Heart right ventricle (tissue), 16 donors: ENCODE results near the gene C1orf35. TPM values are rescaled to one million over a fixed set of nuclear protein-coding genes. Genes with fewer than 3 reads are reported as not detected.

ENCODE experiments used
- ATAC-seq, 8 donors: fragments of 200-7000 bp; cut with Tn5 transposase; one replicate each; pipeline ENCODE4 v1.9.1; 2020; ENCODE audit warnings: mild to moderate bottlenecking in 8 of 8, moderate library complexity in 8 of 8, moderate number of reproducible peaks in 1 of 8
- DNase-seq, 2 donors: peaks; one replicate each; pipeline ENCODE4 v3.0.0-alpha.2; 2020
- H3K27ac ChIP-seq, 10 donors: fragments of 200-600 bp; sonication (generic) in 2 of 10; one replicate each; pipeline versions ENCODE4 v1.5.0 to v1.8.0; 2020 to 2022; ENCODE audit warnings: mild to moderate bottlenecking in 3 of 10
- H3K27me3 ChIP-seq, 7 donors: fragments of 200-600 bp; one replicate each; pipeline ENCODE4 v1.8.0; 2021 to 2022; ENCODE audit warnings: mild to moderate bottlenecking in 2 of 7
- H3K36me3 ChIP-seq, 9 donors: fragments of 200-600 bp; sonication (generic) in 1 of 9; one replicate each; pipeline versions ENCODE4 v1.5.0 to v1.8.0; 2020 to 2022; ENCODE audit warnings: mild to moderate bottlenecking in 2 of 9
- H3K4me1 ChIP-seq, 9 donors: fragments of 200-600 bp; sonication (generic) in 1 of 9; one replicate each; pipeline versions ENCODE4 v1.5.0 to v1.8.0; 2020 to 2022; ENCODE audit warnings: mild to moderate bottlenecking in 4 of 9
- H3K4me3 ChIP-seq, 10 donors: fragments of 200-600 bp; sonication (generic) in 2 of 10; one replicate each; pipeline versions ENCODE4 v1.5.0 to v1.8.0; 2020 to 2022; ENCODE audit warnings: mild to moderate bottlenecking in 7 of 10, moderate library complexity in 2 of 10
- H3K9me3 ChIP-seq, 11 donors: fragments of 200-600 bp in 10 of 11; sonication (generic) in 2 of 11; one replicate each; pipeline versions ENCODE4 v1.5.0 to v1.8.0; 2013 to 2022; ENCODE audit warnings: mild to moderate bottlenecking in 2 of 11, control low read depth in 1 of 11, moderate library complexity in 1 of 11
- CTCF ChIP-seq, 9 donors: fragments of 200-600 bp; sonication (generic) in 2 of 9; IDR thresholded peaks; one replicate each; pipeline versions ENCODE4 v1.5.0 to v1.8.0; 2021 to 2022; ENCODE audit warnings: antibody characterized with exemption in 9 of 9, mild to moderate bottlenecking in 5 of 9, moderate library complexity in 1 of 9
- WGBS, 2 donors: extraction: QIAGEN DNeasy Blood & Tissue Kit; methylation state at CpG; one replicate each; pipeline ENCODE4 v1.1.7; 2013; ENCODE audit warnings: inconsistent platforms in 1 of 2; 5-methylcytosine and 5-hydroxymethylcytosine counted together
- intact Hi-C, 10 donors: fragments of 100-400 bp; cut with DNase I; formaldehyde crosslinking; loops; one replicate each; pipeline versions ENCODE4 v1.11.1 to v1.14.2; 2022
- polyA plus RNA-seq, 2 donors: library from polyadenylated mRNA; stranded (reverse); fragments of 200-250 nt; gene quantifications; one replicate each; pipeline ENCODE4 v1.2.3, GENCODE V29; 2013
- total RNA-seq, 10 donors: library from RNA; stranded (reverse); fragmentation: NEBNext Ultra II Directional in 3 of 10; extraction: Animal tissue kit (Norgen Biotek cat#: 25700) in 3 of 10; gene quantifications; one replicate each; pipeline versions ENCODE4 v1.2.1 to v1.2.4, GENCODE V29; 2021 to 2023
- donor health status: Arrhythmogenic right ventricular cardiomyopathy.
- donor health status: ischemic (EF 13 %, LVEDD 7.1; RV severe dilation, severe dysfunction).
- donor health status: healthy with polysubstance abuse.
- donor health status: DM: no; HTN: yes; CAD: no.
- donor health status: DM: no; HTN: no; CAD: no.
- donor health status: ischemic (EF 25% LVEDD 6.9; RV normal size, moderate dysfunction).
- donor health status: ischemic (EF 25% LVEDD 5.7; RV mildly dilated, moderate dysfunction).
- donor health status: healthy.
- donor health status: DM: yes; HTN: yes; CAD: no.
- donor health status: Ischemic cardiomyopathy.
- donor health status: ischemic (EF 35%, LVEDD 5.7; RV mildly dilated, moderate dysfunction).
- donor health status: nonischemic (EF 11% LVEDD 7.7; RV severe dilation, severe dysfunction).
- donor health status: DM: yes; HTN: yes; CAD: no.
- donor health status: PGD.
- donor health status: ischemic (EF 29% LVEDD 5.4; RV normal size, mild dysfunction).
- donor health status: nonischemic (EF 23%, LVEDD 6.1; RV moderate dilation, normal function).

The C1orf35 gene
- total and polyA plus RNA-seq, 12 donors = 5.6 to 15.7 (median 6.4) TPM

- WGBS, 2 donors = 67 to 73% methylated on average over 1 of the region's 1 CpG
- Histone ChIP-seq H3K9me3 (peaks cover 0 to 4% (median 0%) of the 10 kb centered on the region in 11 donors), H3K27me3 (peaks cover 0 to 14% (median 0%) of the 10 kb centered on the region in 7 donors), H3K27ac (no peak overlapping the region), H3K4me1 (no peaks in the 10 kb centered on the region), H3K4me3 (no peak overlapping the region), H3K36me3 (no peaks in the 10 kb centered on the region)
- DNase-seq (no peak), ATAC-seq (no peak)
- TF ChIP-seq CTCF (IDR thresholded peaks at IDR 0.05) = no peak
- intact Hi-C loops = loop anchor here in 1 of 10 donors (10.0 kb wide), 1 partner anchor 52 kb away; no protein-coding TSS in a partner anchor
Measured at GRCh38 chr1:228122921-228123441, 19.9 kb upstream of the C1orf35 start.

- Histone ChIP-seq H3K9me3 (peaks cover 0 to 11% (median 0%) of the 10 kb centered on the region in 11 donors), H3K27me3 (peaks cover 0 to under 1% (median 0%) of the 10 kb centered on the region in 7 donors), H3K36me3 (no peaks in the 10 kb centered on the region), H3K4me1 (no peaks in the 10 kb centered on the region), H3K4me3 (no peak overlapping the region), H3K27ac (no peak overlapping the region)
- ATAC-seq = no peak
- TF ChIP-seq CTCF (IDR thresholded peaks at IDR 0.05) = no peak
- WGBS, 2 donors = 72 to 80% methylated on average over 5 of the region's 5 CpGs
- DNase-seq = no peak
- intact Hi-C loops = loop anchor here in 1 of 10 donors (10.0 kb wide), 1 partner anchor 54 kb away; no protein-coding TSS in a partner anchor
Measured at GRCh38 chr1:228120857-228121489, 17.8 kb upstream of the C1orf35 start.

GRCh38 chr1:228120351-228120750 lies 17.2 kb upstream of the C1orf35 start:
- H3K36me3 ChIP-seq = no peaks in the 10 kb centered on the region
- whole genome bisulfite sequencing, 2 donors = 68 to 72% methylated on average over 1 of the region's 1 CpG
- ATAC-seq (no peak), DNase-seq (no peak)
- no peaks in the 10 kb centered on the region for H3K4me1 ChIP-seq
- H3K4me3 ChIP-seq = no peak overlapping the region
- intact Hi-C loops = loop anchor here in 1 of 10 donors (10.0 kb wide), 1 partner anchor 54 kb away; no protein-coding TSS in a partner anchor
- H3K9me3 ChIP-seq = peaks cover 0 to 11% (median 0%) of the 10 kb centered on the region in 11 donors
- no peak overlapping the region for H3K27ac ChIP-seq
- TF ChIP-seq CTCF (IDR thresholded peaks at IDR 0.05) = no peak
- no peaks in the 10 kb centered on the region for H3K27me3 ChIP-seq

GRCh38 chr1:228118040-228118439 lies 14.9 kb upstream of the C1orf35 start:
- no peak for ATAC-seq
- WGBS, 2 donors = 78 to 83% methylated on average over 2 of the region's 2 CpGs
- Histone ChIP-seq H3K9me3 (peaks cover 0 to 11% (median 0%) of the 10 kb centered on the region in 11 donors), H3K4me1 (no peaks in the 10 kb centered on the region), H3K27me3 (no peaks in the 10 kb centered on the region), H3K36me3 (no peaks in the 10 kb centered on the region), H3K4me3 (no peak overlapping the region), H3K27ac (no peak overlapping the region)
- intact Hi-C loops = no loop called here
- no peak for DNase-seq
- no peak for TF ChIP-seq CTCF (IDR thresholded peaks at IDR 0.05)
